ENCODE data around the gene KIAA1755.

DNA sequence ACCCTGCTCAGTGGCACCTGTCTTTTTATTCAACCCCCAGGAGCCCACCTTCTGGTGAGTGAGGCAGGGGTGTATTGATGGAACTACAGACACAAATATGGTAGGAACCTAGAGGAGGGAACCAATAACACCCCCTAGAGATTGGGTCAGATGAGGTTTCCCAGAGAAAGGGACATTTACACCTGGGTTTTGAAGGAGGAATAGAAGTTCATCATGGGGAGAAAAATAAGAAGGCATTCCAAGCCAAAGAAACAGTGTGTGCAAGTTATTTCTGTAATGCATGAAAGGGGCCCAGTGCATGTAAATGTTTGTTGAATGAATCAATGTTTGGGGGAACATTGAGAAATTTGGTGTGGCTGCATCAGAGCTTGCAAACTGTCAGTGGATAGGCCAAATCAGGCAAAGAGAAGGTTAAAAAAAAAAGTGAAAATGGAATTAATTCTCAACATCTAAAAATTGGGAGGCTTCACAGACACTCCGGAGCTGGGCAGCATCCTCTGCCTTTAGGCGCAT is 11.1 kb upstream of the KIAA1755 start:
- TF ChIP-seq, protein P1, sequence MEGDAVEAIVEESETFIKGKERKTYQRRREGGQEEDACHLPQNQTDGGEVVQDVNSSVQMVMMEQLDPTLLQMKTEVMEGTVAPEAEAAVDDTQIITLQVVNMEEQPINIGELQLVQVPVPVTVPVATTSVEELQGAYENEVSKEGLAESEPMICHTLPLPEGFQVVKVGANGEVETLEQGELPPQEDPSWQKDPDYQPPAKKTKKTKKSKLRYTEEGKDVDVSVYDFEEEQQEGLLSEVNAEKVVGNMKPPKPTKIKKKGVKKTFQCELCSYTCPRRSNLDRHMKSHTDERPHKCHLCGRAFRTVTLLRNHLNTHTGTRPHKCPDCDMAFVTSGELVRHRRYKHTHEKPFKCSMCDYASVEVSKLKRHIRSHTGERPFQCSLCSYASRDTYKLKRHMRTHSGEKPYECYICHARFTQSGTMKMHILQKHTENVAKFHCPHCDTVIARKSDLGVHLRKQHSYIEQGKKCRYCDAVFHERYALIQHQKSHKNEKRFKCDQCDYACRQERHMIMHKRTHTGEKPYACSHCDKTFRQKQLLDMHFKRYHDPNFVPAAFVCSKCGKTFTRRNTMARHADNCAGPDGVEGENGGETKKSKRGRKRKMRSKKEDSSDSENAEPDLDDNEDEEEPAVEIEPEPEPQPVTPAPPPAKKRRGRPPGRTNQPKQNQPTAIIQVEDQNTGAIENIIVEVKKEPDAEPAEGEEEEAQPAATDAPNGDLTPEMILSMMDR (IDR thresholded peaks at IDR 0.05; ENCODE audit: low read depth, low read length) = no peak
- no peak for TF ChIP-seq EZH2phosphoT487 (IDR thresholded peaks at IDR 0.05; ENCODE audit: low read depth)
